ENCODE measurements around the gene NRDC. TPM values are rescaled to one million over a fixed set of nuclear protein-coding genes. Genes with fewer than 3 reads are reported as not detected.
"Not testable (repeated sequence)": the region's sequence is repeated elsewhere in the genome, so short reads cannot be mapped to it uniquely, and the experiment has no call there.

The NRDC gene
- total RNA-seq, 4 donors from 2014 or later: 53.3 to 61.5 (median 57.9) TPM

- no peak overlapping the region for H3K4me3 ChIP-seq
- intact Hi-C loops (cut with DNase I): no loop called here
- peaks cover 19 to 49% (median 37%) of the 10 kb centered on the region in 4 donors for H3K36me3 ChIP-seq
- TF ChIP-seq POLR2AphosphoS5 (IDR thresholded peaks at IDR 0.05) (no peak), POLR2A (IDR thresholded peaks at IDR 0.05; ENCODE audit: low read depth) (no peak), EP300 (IDR thresholded peaks at IDR 0.05) (no peak)
- TF ChIP-seq, protein P1, sequence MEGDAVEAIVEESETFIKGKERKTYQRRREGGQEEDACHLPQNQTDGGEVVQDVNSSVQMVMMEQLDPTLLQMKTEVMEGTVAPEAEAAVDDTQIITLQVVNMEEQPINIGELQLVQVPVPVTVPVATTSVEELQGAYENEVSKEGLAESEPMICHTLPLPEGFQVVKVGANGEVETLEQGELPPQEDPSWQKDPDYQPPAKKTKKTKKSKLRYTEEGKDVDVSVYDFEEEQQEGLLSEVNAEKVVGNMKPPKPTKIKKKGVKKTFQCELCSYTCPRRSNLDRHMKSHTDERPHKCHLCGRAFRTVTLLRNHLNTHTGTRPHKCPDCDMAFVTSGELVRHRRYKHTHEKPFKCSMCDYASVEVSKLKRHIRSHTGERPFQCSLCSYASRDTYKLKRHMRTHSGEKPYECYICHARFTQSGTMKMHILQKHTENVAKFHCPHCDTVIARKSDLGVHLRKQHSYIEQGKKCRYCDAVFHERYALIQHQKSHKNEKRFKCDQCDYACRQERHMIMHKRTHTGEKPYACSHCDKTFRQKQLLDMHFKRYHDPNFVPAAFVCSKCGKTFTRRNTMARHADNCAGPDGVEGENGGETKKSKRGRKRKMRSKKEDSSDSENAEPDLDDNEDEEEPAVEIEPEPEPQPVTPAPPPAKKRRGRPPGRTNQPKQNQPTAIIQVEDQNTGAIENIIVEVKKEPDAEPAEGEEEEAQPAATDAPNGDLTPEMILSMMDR (IDR thresholded peaks at IDR 0.05): no peak
- WGBS: 100% methylated on average over 1 of the region's 1 CpG
- peaks cover 0 to 6% (median 1%) of the 10 kb centered on the region in 4 donors for H3K4me1 ChIP-seq
- no peaks in the 10 kb centered on the region for H3K27me3 ChIP-seq
- H3K9me3 ChIP-seq: no peaks in the 10 kb centered on the region
- DNase-seq (ENCODE audit: extremely low spot score): no peak
- no peak overlapping the region for H3K27ac ChIP-seq (replicated peaks in 1 of 4)
Measured at GRCh38 chr1:51839094-51839493, 39.4 kb downstream of the NRDC start.

GRCh38 chr1:51837243-51837642, 41.3 kb downstream of the NRDC start:
- Histone ChIP-seq H3K27ac (replicated peaks in 1 of 4) (no peak overlapping the region), H3K36me3 (peaks cover 19 to 62% (median 48%) of the 10 kb centered on the region in 4 donors), H3K27me3 (no peaks in the 10 kb centered on the region), H3K9me3 (no peaks in the 10 kb centered on the region), H3K4me1 (peaks cover 0 to 3% (median under 1%) of the 10 kb centered on the region in 4 donors), H3K4me3 (no peak overlapping the region)
- intact Hi-C loops (cut with DNase I): no loop called here
- TF ChIP-seq EP300 (IDR thresholded peaks at IDR 0.05) (no peak), POLR2AphosphoS5 (IDR thresholded peaks at IDR 0.05) (no peak), POLR2A (IDR thresholded peaks at IDR 0.05; ENCODE audit: low read depth) (no peak)
- TF ChIP-seq, protein P1 (IDR thresholded peaks at IDR 0.05): no peak
- no peak for DNase-seq (ENCODE audit: extremely low spot score)
- WGBS: 100% methylated on average over 1 of the region's 1 CpG

- intact Hi-C loops (cut with DNase I): no loop called here
- Histone ChIP-seq H3K27me3 (no peaks in the 10 kb centered on the region), H3K27ac (replicated peaks in 1 of 4) (no peak overlapping the region), H3K4me1 (no peaks in the 10 kb centered on the region), H3K9me3 (no peaks in the 10 kb centered on the region), H3K36me3 (peaks cover 24 to 76% (median 62%) of the 10 kb centered on the region in 4 donors), H3K4me3 (no peak overlapping the region)
- no peak for DNase-seq (ENCODE audit: extremely low spot score)
- 98% methylated on average over 2 of the region's 2 CpGs for WGBS
- TF ChIP-seq EP300 (IDR thresholded peaks at IDR 0.05): no peak
- TF ChIP-seq, protein P1 (IDR thresholded peaks at IDR 0.05): no peak
- TF ChIP-seq POLR2AphosphoS5 (IDR thresholded peaks at IDR 0.05): no peak
- TF ChIP-seq POLR2A (IDR thresholded peaks at IDR 0.05; ENCODE audit: low read depth): no peak
Measured at GRCh38 chr1:51833700-51834099, 44.8 kb downstream of the NRDC start.

DNA sequence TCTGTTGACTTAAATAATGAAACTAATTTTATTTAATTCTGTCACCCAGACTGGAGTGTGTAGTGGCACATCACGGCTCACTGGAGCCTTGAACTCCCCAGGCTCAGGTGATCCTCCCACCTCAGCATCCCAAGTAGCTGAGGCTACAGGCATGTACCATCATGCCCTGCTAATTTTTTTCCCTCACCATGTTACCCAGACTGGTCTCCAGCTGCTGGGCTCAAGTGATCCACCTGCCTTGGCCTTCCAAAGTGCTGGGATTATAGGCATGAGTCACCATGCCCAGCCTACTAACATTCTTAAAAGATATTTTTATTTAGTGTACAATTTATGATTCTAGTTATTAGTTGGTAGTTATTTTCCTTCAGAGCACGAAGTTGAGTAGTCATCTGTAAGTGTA, 49.5 kb downstream of the NRDC start:
- TF ChIP-seq POLR2A (IDR thresholded peaks at IDR 0.05; ENCODE audit: low read depth): no peak
- no peak for TF ChIP-seq EP300 (IDR thresholded peaks at IDR 0.05)
- TF ChIP-seq POLR2AphosphoS5 (IDR thresholded peaks at IDR 0.05): no peak
- TF ChIP-seq, protein P1 (IDR thresholded peaks at IDR 0.05): no peak
- intact Hi-C loops (cut with DNase I): no loop called here
- DNase-seq (ENCODE audit: extremely low spot score): no peak
- no peaks in the 10 kb centered on the region for H3K27me3 ChIP-seq
- H3K4me1 ChIP-seq: no peaks in the 10 kb centered on the region
- H3K9me3 ChIP-seq: no peaks in the 10 kb centered on the region
- H3K4me3 ChIP-seq: no peak overlapping the region
- H3K27ac ChIP-seq (replicated peaks in 1 of 4): no peak overlapping the region
- H3K36me3 ChIP-seq: peaks cover 14 to 68% (median 58%) of the 10 kb centered on the region in 4 donors
- 95% methylated on average over 2 of the region's 2 CpGs for WGBS

DNA sequence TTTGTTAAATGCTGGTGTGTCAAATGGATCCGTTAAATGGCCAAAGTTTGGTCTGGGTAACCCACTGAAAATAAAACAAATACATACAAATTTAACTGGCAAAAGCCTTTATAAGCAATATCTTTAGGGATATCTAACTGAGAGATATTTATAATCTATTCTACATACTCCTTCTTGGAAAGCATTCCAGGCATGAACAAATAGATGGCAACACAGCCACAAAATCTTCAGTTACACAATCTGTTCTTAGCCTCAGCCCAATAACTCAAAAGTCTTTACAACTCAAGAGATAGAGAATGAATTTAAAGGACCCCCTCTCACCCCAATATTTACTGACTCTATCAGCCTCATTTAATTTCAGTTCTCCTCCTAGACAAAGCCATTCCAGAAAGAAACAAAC, 58.7 kb downstream of the NRDC start:
- DNase-seq (ENCODE audit: extremely low spot score): no peak
- Histone ChIP-seq H3K4me1 (no peaks in the 10 kb centered on the region), H3K4me3 (no peak overlapping the region), H3K9me3 (no peaks in the 10 kb centered on the region), H3K27ac (replicated peaks in 1 of 4) (no peak overlapping the region), H3K36me3 (peaks cover 19 to 91% (median 57%) of the 10 kb centered on the region in 4 donors), H3K27me3 (no peaks in the 10 kb centered on the region)
- WGBS: 100% methylated on average over 1 of the region's 1 CpG
- TF ChIP-seq EP300 (IDR thresholded peaks at IDR 0.05) (no peak), POLR2A (IDR thresholded peaks at IDR 0.05; ENCODE audit: low read depth) (no peak), POLR2AphosphoS5 (IDR thresholded peaks at IDR 0.05) (no peak)
- TF ChIP-seq, protein P1 (IDR thresholded peaks at IDR 0.05): no peak
- intact Hi-C loops (cut with DNase I): no loop called here

- WGBS: 95% methylated on average over 9 of the region's 9 CpGs
- intact Hi-C loops (cut with DNase I); H3K4me3 ChIP-seq; H3K4me1 ChIP-seq; H3K27ac ChIP-seq (replicated peaks in 1 of 4); H3K27me3 ChIP-seq; H3K9me3 ChIP-seq; DNase-seq (ENCODE audit: extremely low spot score): not testable (repeated sequence)
- H3K36me3 ChIP-seq: peaks cover 19 to 91% (median 58%) of the 10 kb centered on the region in 4 donors
Measured at GRCh38 chr1:51819021-51819420, 59.5 kb downstream of the NRDC start.
